ENCODE measurements around the gene PTRH2. TPM values are rescaled to one million over a fixed set of nuclear protein-coding genes. Genes with fewer than 3 reads are reported as not detected.

Gene PTRH2
- total RNA-seq, 4 donors from 2014 or later: 14.5 to 33.7 (median 20.0) TPM

- TF ChIP-seq POLR2A (IDR thresholded peaks at IDR 0.05) (no peak), EP300 (IDR thresholded peaks at IDR 0.05; ENCODE audit: low read depth) (no peak), POLR2AphosphoS5 (IDR thresholded peaks at IDR 0.05) (no peak), CTCF (IDR thresholded peaks at IDR 0.05) (no peak)
These were observed 4.7 kb upstream of the PTRH2 start for GRCh38 chr17:59711936-59712335.

GRCh38 chr17:59707971-59708430 lies 771 bp upstream of the PTRH2 start:
- Histone ChIP-seq H3K27ac (peak overlapping the region; percentile 95 to 98 (median 97)), H3K27me3 (no peaks in the 10 kb centered on the region), H3K4me3 (peak overlapping the region; percentile 64 to 84 (median 75)), H3K36me3 (no peaks in the 10 kb centered on the region), H3K9me3 (no peaks in the 10 kb centered on the region), H3K4me1 (peaks cover 11 to 56% (median 33%) of the 10 kb centered on the region in 4 donors)
- in situ Hi-C loops (cut with MboI; ENCODE audit: low pct_ligation_motif_present in 1 of 4, low pct_unique_long_range_greater_than_20kb in 1 of 4, low sequenced_read_pairs in 3 of 4): no loop called here
- DNase-seq: no peak
- 0 to 1% methylated on average over 1 to 15 of the region's 15 CpGs for WGBS, 2 donors (ENCODE audit: low coverage in 1 of 2)
- intact Hi-C loops (cut with DNase I; ENCODE audit: low total_unique reads): no loop called here
- no peak for TF ChIP-seq POLR2A (IDR thresholded peaks at IDR 0.05)
- TF ChIP-seq EP300 (IDR thresholded peaks at IDR 0.05; ENCODE audit: low read depth): no peak
- no peak for TF ChIP-seq CTCF (IDR thresholded peaks at IDR 0.05)
- TF ChIP-seq POLR2AphosphoS5 (IDR thresholded peaks at IDR 0.05): no peak

More at GRCh38 chr17:59711936-59712335, 4.7 kb upstream of the PTRH2 start:
- intact Hi-C loops (cut with DNase I; ENCODE audit: low total_unique reads): no loop called here
- Histone ChIP-seq H3K36me3 (no peaks in the 10 kb centered on the region), H3K27me3 (no peaks in the 10 kb centered on the region), H3K27ac (no peak overlapping the region), H3K4me1 (peaks cover 0 to 41% (median 19%) of the 10 kb centered on the region in 4 donors), H3K9me3 (no peaks in the 10 kb centered on the region), H3K4me3 (no peak overlapping the region)
- in situ Hi-C loops (cut with MboI; ENCODE audit: low pct_ligation_motif_present in 1 of 4, low pct_unique_long_range_greater_than_20kb in 1 of 4, low sequenced_read_pairs in 3 of 4): no loop called here
- no peak for DNase-seq

GRCh38 chr17:59702304-59702703 lies 4.9 kb downstream of the PTRH2 start:
- in situ Hi-C loops (cut with MboI; ENCODE audit: low pct_ligation_motif_present in 1 of 4, low pct_unique_long_range_greater_than_20kb in 1 of 4, low sequenced_read_pairs in 3 of 4) (no loop called here), intact Hi-C loops (cut with DNase I; ENCODE audit: low total_unique reads) (no loop called here)
- DNase-seq: no peak
- Histone ChIP-seq H3K4me1 (peaks cover 11 to 37% (median 15%) of the 10 kb centered on the region in 4 donors), H3K36me3 (peaks cover 0 to 4% (median 0%) of the 10 kb centered on the region in 4 donors), H3K27me3 (no peaks in the 10 kb centered on the region), H3K9me3 (no peaks in the 10 kb centered on the region), H3K27ac (no peak overlapping the region), H3K4me3 (no peak overlapping the region)
- 96 to 100% methylated on average over 4 to 7 of the region's 7 CpGs for WGBS, 2 donors (ENCODE audit: low coverage in 1 of 2)
- TF ChIP-seq POLR2A (IDR thresholded peaks at IDR 0.05) (no peak), EP300 (IDR thresholded peaks at IDR 0.05; ENCODE audit: low read depth) (no peak), POLR2AphosphoS5 (IDR thresholded peaks at IDR 0.05) (no peak), CTCF (IDR thresholded peaks at IDR 0.05) (no peak)

- intact Hi-C loops (cut with DNase I; ENCODE audit: low total_unique reads): no loop called here
- Histone ChIP-seq H3K4me1 (peaks cover 0 to 26% (median 7%) of the 10 kb centered on the region in 4 donors), H3K27me3 (no peaks in the 10 kb centered on the region), H3K9me3 (no peaks in the 10 kb centered on the region), H3K4me3 (no peak overlapping the region), H3K27ac (no peak overlapping the region), H3K36me3 (peaks cover 0 to 18% (median under 1%) of the 10 kb centered on the region in 4 donors)
- 91 to 92% methylated on average over 6 of the region's 6 CpGs for WGBS, 2 donors (ENCODE audit: low coverage in 1 of 2)
- no peak for DNase-seq
- TF ChIP-seq POLR2AphosphoS5 (IDR thresholded peaks at IDR 0.05) (no peak), CTCF (IDR thresholded peaks at IDR 0.05) (no peak), EP300 (IDR thresholded peaks at IDR 0.05; ENCODE audit: low read depth) (no peak), POLR2A (IDR thresholded peaks at IDR 0.05) (no peak)
- in situ Hi-C loops (cut with MboI; ENCODE audit: low pct_ligation_motif_present in 1 of 4, low pct_unique_long_range_greater_than_20kb in 1 of 4, low sequenced_read_pairs in 3 of 4): no loop called here
These were observed 7.4 kb downstream of the PTRH2 start for GRCh38 chr17:59699786-59700185.

Data from transverse colon (tissue), 4 donors.